HepG2 (cell line): ENCODE results near the gene GALNT10. TPM values are rescaled to one million over a fixed set of nuclear protein-coding genes. Genes with fewer than 3 reads are reported as not detected.

Experiments used
- MEIS1 ChIP-seq: sonication (generic); formaldehyde crosslinking; IDR thresholded peaks from 2 replicates; pipeline ENCODE4 v1.9.0; 2021; ENCODE audit warnings: mild to moderate bottlenecking, missing genetic modification reagents, moderate library complexity, borderline replicate concordance
- NFE2 ChIP-seq: sonication (generic); formaldehyde crosslinking; IDR thresholded peaks from 2 replicates; pipeline ENCODE4 v1.4.0; 2020; ENCODE audit warnings: missing genetic modification reagents
- TAF1 ChIP-seq: sonication (generic); formaldehyde crosslinking; IDR thresholded peaks from 2 replicates; pipeline ENCODE4 v1.4.0; 2020; ENCODE audit warnings: missing genetic modification reagents
- ZMYM4 ChIP-seq: sonication (generic); formaldehyde crosslinking; IDR thresholded peaks from 2 replicates; pipeline ENCODE4 v1.8.1; 2023; ENCODE audit warnings: mild to moderate bottlenecking, missing genetic modification reagents
- ZNF260 ChIP-seq: sonication (generic); formaldehyde crosslinking; IDR thresholded peaks from 2 replicates; pipeline ENCODE4 v1.4.0; 2020; ENCODE audit warnings: missing genetic modification reagents, low read depth, mild to moderate bottlenecking, borderline replicate concordance
- ZNF354B ChIP-seq: sonication (generic); formaldehyde crosslinking; IDR thresholded peaks from 2 replicates; pipeline ENCODE4 v1.8.0; 2022; ENCODE audit warnings: mild to moderate bottlenecking, missing genetic modification reagents
- ZNF382 ChIP-seq: sonication (generic); formaldehyde crosslinking; IDR thresholded peaks from 2 replicates; pipeline ENCODE4 v1.5.0; 2020; ENCODE audit warnings: missing genetic modification reagents, mild to moderate bottlenecking, borderline replicate concordance
- ZNF629 ChIP-seq: sonication (generic); formaldehyde crosslinking; conservative IDR thresholded peaks from 2 replicates; pipeline ENCODE4 v1.5.0; 2020; ENCODE audit warnings: missing genetic modification reagents
- polyA plus RNA-seq, 8 experiments: library from polyadenylated mRNA; depleted of rRNA in 3 of 8; stranded (reverse) in 7 of 8; unstranded in 1 of 8; fragments of >200 nt; fragmentation: Illumina TruSeq in 4 of 8; extraction: Trizol in 4 of 8; gene quantifications; 2 replicates each; pipeline versions ENCODE4 v1.2.1 to v1.2.3, GENCODE V29; 2011 to 2016; ENCODE audit warnings: low read depth in 4 of 8, missing spikeins in 1 of 8, mixed read lengths in 1 of 8; ENCODE audit not compliant: insufficient read depth in 1 of 8
- total RNA-seq, 5 experiments: library from RNA; depleted of rRNA; stranded (reverse); fragments of >200 nt; fragmentation: Illumina TruSeq; extraction: Trizol; gene quantifications; 2 replicates each; pipeline ENCODE4 v1.2.3, GENCODE V29; 2016; ENCODE audit warnings: low read depth in 1 of 5
- TF ChIP-seq, protein P1 (sequence below): sonication (generic); formaldehyde crosslinking; IDR thresholded peaks from 2 replicates; pipeline ENCODE4 v1.4.0; 2020; ENCODE audit warnings: missing genetic modification reagents, borderline replicate concordance
- TF ChIP-seq, protein P2 (sequence below): sonication (generic); formaldehyde crosslinking; IDR thresholded peaks from 2 replicates; pipeline ENCODE4 v1.4.0; 2020; ENCODE audit warnings: missing genetic modification reagents, borderline replicate concordance
- TF ChIP-seq, protein P3 (sequence below): sonication (generic); formaldehyde crosslinking; IDR thresholded peaks from 2 replicates; pipeline ENCODE4 v1.8.1; 2023; ENCODE audit warnings: mild to moderate bottlenecking, missing genetic modification reagents
- TF ChIP-seq, protein P4 (sequence below): sonication (generic); formaldehyde crosslinking; IDR thresholded peaks from 2 replicates; pipeline ENCODE4 v1.4.0; 2020; ENCODE audit warnings: missing genetic modification reagents, borderline replicate concordance
- TF ChIP-seq, protein P5 (sequence below), 2 experiments: fragments of 450-650 bp in 1 of 2; sonication (generic) in 1 of 2; formaldehyde crosslinking; IDR thresholded peaks; 2 replicates each; pipeline versions ENCODE4 v1.5.0 to v1.8.0; 2020 to 2022; ENCODE audit warnings: mild to moderate bottlenecking in 1 of 2, missing genetic modification reagents in 1 of 2

The GALNT10 gene
- total and polyA plus RNA-seq, 2 of the 13 experiments (the other 11 are each of a cell fraction or from before 2014, with no cell fraction given), result 8.1 to 11.2 TPM

DNA sequence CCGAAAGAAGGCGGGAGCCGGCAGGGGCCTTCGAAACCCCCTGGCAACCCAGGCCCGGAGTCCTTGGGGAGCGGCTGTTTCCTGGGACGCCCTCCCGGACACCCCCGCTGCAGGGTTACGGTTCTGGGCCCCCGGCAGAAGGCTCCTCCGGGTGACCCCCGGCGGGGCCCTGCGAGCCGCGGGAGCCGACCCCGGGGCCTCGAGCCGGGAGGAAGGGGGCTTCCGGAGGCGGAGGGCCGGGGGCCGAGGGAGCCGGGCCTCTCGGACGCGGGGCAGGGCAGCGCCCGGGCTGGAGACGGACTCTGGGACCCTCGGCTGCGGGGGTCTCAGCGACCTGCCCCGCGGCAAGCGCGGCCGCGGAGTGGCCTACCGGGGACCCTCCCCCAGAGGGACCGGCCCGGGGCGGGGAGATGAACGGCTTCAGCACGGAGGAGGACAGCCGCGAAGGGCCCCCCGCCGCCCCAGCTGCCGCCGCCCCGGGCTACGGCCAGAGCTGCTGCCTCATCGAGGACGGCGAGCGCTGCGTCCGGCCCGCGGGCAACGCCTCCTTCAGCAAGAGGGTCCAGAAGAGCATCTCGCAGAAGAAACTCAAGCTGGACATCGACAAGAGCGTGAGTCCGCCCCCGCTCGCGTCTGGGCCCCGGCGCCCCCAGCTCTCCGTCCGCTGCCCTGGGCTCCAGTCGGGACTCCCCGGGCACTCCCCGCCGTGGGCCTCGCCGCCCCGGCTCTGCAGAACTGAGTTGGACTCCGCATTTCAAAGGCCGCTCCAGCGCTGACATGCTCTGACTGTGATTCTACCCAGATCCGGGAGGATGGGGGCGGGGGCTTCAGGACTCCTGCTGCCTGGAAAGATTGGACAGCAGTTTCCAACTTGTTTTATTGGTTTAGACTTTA is 255.9 kb downstream of the GALNT10 start (continued):
- TF ChIP-seq, protein P1, sequence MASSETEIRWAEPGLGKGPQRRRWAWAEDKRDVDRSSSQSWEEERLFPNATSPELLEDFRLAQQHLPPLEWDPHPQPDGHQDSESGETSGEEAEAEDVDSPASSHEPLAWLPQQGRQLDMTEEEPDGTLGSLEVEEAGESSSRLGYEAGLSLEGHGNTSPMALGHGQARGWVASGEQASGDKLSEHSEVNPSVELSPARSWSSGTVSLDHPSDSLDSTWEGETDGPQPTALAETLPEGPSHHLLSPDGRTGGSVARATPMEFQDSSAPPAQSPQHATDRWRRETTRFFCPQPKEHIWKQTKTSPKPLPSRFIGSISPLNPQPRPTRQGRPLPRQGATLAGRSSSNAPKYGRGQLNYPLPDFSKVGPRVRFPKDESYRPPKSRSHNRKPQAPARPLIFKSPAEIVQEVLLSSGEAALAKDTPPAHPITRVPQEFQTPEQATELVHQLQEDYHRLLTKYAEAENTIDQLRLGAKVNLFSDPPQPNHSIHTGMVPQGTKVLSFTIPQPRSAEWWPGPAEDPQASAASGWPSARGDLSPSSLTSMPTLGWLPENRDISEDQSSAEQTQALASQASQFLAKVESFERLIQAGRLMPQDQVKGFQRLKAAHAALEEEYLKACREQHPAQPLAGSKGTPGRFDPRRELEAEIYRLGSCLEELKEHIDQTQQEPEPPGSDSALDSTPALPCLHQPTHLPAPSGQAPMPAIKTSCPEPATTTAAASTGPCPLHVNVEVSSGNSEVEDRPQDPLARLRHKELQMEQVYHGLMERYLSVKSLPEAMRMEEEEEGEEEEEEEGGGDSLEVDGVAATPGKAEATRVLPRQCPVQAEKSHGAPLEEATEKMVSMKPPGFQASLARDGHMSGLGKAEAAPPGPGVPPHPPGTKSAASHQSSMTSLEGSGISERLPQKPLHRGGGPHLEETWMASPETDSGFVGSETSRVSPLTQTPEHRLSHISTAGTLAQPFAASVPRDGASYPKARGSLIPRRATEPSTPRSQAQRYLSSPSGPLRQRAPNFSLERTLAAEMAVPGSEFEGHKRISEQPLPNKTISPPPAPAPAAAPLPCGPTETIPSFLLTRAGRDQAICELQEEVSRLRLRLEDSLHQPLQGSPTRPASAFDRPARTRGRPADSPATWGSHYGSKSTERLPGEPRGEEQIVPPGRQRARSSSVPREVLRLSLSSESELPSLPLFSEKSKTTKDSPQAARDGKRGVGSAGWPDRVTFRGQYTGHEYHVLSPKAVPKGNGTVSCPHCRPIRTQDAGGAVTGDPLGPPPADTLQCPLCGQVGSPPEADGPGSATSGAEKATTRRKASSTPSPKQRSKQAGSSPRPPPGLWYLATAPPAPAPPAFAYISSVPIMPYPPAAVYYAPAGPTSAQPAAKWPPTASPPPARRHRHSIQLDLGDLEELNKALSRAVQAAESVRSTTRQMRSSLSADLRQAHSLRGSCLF, result no peak
- no peak for TF ChIP-seq ZNF629 (CRISPR knock-in tag)
- TF ChIP-seq, protein P2, sequence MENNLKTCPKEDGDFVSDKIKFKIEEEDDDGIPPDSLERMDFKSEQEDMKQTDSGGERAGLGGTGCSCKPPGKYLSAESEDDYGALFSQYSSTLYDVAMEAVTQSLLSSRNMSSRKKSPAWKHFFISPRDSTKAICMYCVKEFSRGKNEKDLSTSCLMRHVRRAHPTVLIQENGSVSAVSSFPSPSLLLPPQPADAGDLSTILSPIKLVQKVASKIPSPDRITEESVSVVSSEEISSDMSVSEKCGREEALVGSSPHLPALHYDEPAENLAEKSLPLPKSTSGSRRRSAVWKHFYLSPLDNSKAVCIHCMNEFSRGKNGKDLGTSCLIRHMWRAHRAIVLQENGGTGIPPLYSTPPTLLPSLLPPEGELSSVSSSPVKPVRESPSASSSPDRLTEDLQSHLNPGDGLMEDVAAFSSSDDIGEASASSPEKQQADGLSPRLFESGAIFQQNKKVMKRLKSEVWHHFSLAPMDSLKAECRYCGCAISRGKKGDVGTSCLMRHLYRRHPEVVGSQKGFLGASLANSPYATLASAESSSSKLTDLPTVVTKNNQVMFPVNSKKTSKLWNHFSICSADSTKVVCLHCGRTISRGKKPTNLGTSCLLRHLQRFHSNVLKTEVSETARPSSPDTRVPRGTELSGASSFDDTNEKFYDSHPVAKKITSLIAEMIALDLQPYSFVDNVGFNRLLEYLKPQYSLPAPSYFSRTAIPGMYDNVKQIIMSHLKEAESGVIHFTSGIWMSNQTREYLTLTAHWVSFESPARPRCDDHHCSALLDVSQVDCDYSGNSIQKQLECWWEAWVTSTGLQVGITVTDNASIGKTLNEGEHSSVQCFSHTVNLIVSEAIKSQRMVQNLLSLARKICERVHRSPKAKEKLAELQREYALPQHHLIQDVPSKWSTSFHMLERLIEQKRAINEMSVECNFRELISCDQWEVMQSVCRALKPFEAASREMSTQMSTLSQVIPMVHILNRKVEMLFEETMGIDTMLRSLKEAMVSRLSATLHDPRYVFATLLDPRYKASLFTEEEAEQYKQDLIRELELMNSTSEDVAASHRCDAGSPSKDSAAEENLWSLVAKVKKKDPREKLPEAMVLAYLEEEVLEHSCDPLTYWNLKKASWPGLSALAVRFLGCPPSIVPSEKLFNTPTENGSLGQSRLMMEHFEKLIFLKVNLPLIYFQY (CRISPR knock-in tag), result no peak
- TF ChIP-seq, protein P3, sequence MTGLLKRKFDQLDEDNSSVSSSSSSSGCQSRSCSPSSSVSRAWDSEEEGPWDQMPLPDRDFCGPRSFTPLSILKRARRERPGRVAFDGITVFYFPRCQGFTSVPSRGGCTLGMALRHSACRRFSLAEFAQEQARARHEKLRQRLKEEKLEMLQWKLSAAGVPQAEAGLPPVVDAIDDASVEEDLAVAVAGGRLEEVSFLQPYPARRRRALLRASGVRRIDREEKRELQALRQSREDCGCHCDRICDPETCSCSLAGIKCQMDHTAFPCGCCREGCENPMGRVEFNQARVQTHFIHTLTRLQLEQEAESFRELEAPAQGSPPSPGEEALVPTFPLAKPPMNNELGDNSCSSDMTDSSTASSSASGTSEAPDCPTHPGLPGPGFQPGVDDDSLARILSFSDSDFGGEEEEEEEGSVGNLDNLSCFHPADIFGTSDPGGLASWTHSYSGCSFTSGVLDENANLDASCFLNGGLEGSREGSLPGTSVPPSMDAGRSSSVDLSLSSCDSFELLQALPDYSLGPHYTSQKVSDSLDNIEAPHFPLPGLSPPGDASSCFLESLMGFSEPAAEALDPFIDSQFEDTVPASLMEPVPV (CRISPR knock-in tag), result no peak
- TF ChIP-seq ZNF382 (CRISPR knock-in tag), result no peak
- TF ChIP-seq, protein P4, sequence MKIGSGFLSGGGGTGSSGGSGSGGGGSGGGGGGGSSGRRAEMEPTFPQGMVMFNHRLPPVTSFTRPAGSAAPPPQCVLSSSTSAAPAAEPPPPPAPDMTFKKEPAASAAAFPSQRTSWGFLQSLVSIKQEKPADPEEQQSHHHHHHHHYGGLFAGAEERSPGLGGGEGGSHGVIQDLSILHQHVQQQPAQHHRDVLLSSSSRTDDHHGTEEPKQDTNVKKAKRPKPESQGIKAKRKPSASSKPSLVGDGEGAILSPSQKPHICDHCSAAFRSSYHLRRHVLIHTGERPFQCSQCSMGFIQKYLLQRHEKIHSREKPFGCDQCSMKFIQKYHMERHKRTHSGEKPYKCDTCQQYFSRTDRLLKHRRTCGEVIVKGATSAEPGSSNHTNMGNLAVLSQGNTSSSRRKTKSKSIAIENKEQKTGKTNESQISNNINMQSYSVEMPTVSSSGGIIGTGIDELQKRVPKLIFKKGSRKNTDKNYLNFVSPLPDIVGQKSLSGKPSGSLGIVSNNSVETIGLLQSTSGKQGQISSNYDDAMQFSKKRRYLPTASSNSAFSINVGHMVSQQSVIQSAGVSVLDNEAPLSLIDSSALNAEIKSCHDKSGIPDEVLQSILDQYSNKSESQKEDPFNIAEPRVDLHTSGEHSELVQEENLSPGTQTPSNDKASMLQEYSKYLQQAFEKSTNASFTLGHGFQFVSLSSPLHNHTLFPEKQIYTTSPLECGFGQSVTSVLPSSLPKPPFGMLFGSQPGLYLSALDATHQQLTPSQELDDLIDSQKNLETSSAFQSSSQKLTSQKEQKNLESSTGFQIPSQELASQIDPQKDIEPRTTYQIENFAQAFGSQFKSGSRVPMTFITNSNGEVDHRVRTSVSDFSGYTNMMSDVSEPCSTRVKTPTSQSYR (CRISPR knock-in tag), result no peak
- TF ChIP-seq, protein P5, sequence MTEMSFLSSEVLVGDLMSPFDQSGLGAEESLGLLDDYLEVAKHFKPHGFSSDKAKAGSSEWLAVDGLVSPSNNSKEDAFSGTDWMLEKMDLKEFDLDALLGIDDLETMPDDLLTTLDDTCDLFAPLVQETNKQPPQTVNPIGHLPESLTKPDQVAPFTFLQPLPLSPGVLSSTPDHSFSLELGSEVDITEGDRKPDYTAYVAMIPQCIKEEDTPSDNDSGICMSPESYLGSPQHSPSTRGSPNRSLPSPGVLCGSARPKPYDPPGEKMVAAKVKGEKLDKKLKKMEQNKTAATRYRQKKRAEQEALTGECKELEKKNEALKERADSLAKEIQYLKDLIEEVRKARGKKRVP (CRISPR knock-in tag; IDR thresholded peaks at IDR 0.05), result no peak
- TF ChIP-seq ZNF354B (CRISPR knock-in tag), result no peak
- TF ChIP-seq MEIS1 (CRISPR knock-in tag), result no peak
- no peak for TF ChIP-seq NFE2 (CRISPR knock-in tag)
- TF ChIP-seq ZMYM4 (CRISPR knock-in tag), result no peak
- TF ChIP-seq ZNF260, result no peak
- TF ChIP-seq TAF1 (CRISPR knock-in tag), result peak; percentile 36; the same call in 1 of the 2 replicates
